H9 (cell line): ENCODE measurements around the gene C19orf73. TPM values are rescaled to one million over a fixed set of nuclear protein-coding genes. Genes with fewer than 3 reads are reported as not detected.

Experiments used
- DNase-seq: peaks from one replicate; pipeline ENCODE4 v3.0.0-alpha.2; 2017
- H2AFZ ChIP-seq: one replicate; pipeline ENCODE4 v1.6.1; 2013; ENCODE audit warnings: mild to moderate bottlenecking, low read length, control low read depth, moderate library complexity
- H2AK5ac ChIP-seq: 2 replicates; pipeline ENCODE4 v1.6.1; 2013; ENCODE audit warnings: low read length, control low read depth, mixed read lengths; ENCODE audit not compliant: insufficient read length
- H2BK120ac ChIP-seq: one replicate; pipeline ENCODE4 v1.6.1; 2013; ENCODE audit warnings: low read depth, mild to moderate bottlenecking, low read length, control low read depth, inconsistent platforms; ENCODE audit not compliant: poor library complexity, severe bottlenecking
- H2BK12ac ChIP-seq: 2 replicates; pipeline ENCODE4 v1.6.1; 2013; ENCODE audit warnings: low read length, control low read depth, mixed read lengths, low read depth; ENCODE audit not compliant: insufficient read length
- H2BK15ac ChIP-seq: 2 replicates; pipeline ENCODE4 v1.6.1; 2013; ENCODE audit warnings: low read depth, low read length, control low read depth
- H2BK20ac ChIP-seq: one replicate; pipeline ENCODE4 v1.6.1; 2013; ENCODE audit warnings: low read depth, mild to moderate bottlenecking, low read length, control low read depth, inconsistent platforms; ENCODE audit not compliant: poor library complexity, severe bottlenecking
- H2BK5ac ChIP-seq: 2 replicates; pipeline ENCODE4 v1.6.1; 2013; ENCODE audit warnings: low read length, control low read depth, mixed read lengths; ENCODE audit not compliant: insufficient read length
- H3K14ac ChIP-seq: 2 replicates; pipeline ENCODE4 v1.6.1; 2013; ENCODE audit warnings: low read length, control low read depth; ENCODE audit not compliant: insufficient read depth
- H3K18ac ChIP-seq: 2 replicates; pipeline ENCODE4 v1.6.1; 2013; ENCODE audit warnings: low read depth, mild to moderate bottlenecking, mixed read lengths, low read length, control low read depth; ENCODE audit not compliant: insufficient read length
- H3K23ac ChIP-seq: 2 replicates; pipeline ENCODE4 v1.6.1; 2013; ENCODE audit warnings: low read length, control low read depth, mixed read lengths, low read depth; ENCODE audit not compliant: insufficient read length
- H3K23me2 ChIP-seq: 2 replicates; pipeline ENCODE4 v1.6.1; 2013; ENCODE audit warnings: low read depth, mild to moderate bottlenecking, mixed read lengths, low read length, control low read depth; ENCODE audit not compliant: insufficient read length, poor library complexity, severe bottlenecking
- H3K27ac ChIP-seq: 2 replicates; pipeline ENCODE4 v1.5.1; 2013; ENCODE audit warnings: low read length, control low read depth, mixed read lengths, low read depth; ENCODE audit not compliant: insufficient read length
- H3K27me3 ChIP-seq: 2 replicates; pipeline ENCODE4 v1.6.1; 2013; ENCODE audit warnings: low read length, control low read depth, inconsistent platforms; ENCODE audit not compliant: insufficient read depth
- H3K4ac ChIP-seq: 2 replicates; pipeline ENCODE4 v1.6.1; 2013; ENCODE audit warnings: low read depth, mild to moderate bottlenecking, control low read depth, inconsistent platforms, low read length, moderate library complexity
- H3K4me1 ChIP-seq: 2 replicates; pipeline ENCODE4 v1.6.1; 2013; ENCODE audit warnings: low read length, control low read depth, inconsistent platforms; ENCODE audit not compliant: insufficient read depth
- H3K4me2 ChIP-seq: 2 replicates; pipeline ENCODE4 v1.6.1; 2013; ENCODE audit warnings: low read length, control low read depth, mixed read lengths; ENCODE audit not compliant: insufficient read length, insufficient read depth
- H3K56ac ChIP-seq: 2 replicates; pipeline ENCODE4 v1.6.1; 2013; ENCODE audit warnings: low read depth, mild to moderate bottlenecking, mixed read lengths, low read length, control low read depth; ENCODE audit not compliant: insufficient read length
- H3K79me1 ChIP-seq: 2 replicates; pipeline ENCODE4 v1.6.1; 2013; ENCODE audit warnings: low read depth, mild to moderate bottlenecking, moderate library complexity, low read length, control low read depth, inconsistent platforms; ENCODE audit not compliant: insufficient read depth, poor library complexity, severe bottlenecking
- H3K79me2 ChIP-seq: 2 replicates; pipeline ENCODE4 v1.6.1; 2013; ENCODE audit warnings: low read length, control low read depth, inconsistent platforms; ENCODE audit not compliant: insufficient read depth
- H3K9ac ChIP-seq: 2 replicates; pipeline ENCODE4 v1.6.1; 2013; ENCODE audit warnings: low read length, control low read depth, mixed read lengths; ENCODE audit not compliant: insufficient read length; ENCODE audit errors: extremely low read depth
- H3K9me3 ChIP-seq: one replicate; pipeline ENCODE4 v1.6.1; 2013; ENCODE audit warnings: low read depth, low read length, inconsistent platforms; ENCODE audit not compliant: control insufficient read depth
- H3T11ph ChIP-seq: one replicate; pipeline ENCODE4 v1.6.1; 2013; ENCODE audit warnings: mild to moderate bottlenecking, low read length, control low read depth, inconsistent platforms
- H4K20me1 ChIP-seq: one replicate; pipeline ENCODE4 v1.6.1; 2013; ENCODE audit not compliant: control insufficient read depth, insufficient read length, insufficient read depth
- H4K5ac ChIP-seq: 2 replicates; pipeline ENCODE4 v1.6.1; 2013; ENCODE audit warnings: low read depth, mild to moderate bottlenecking, mixed read lengths, low read length, control low read depth; ENCODE audit not compliant: insufficient read length
- H4K8ac ChIP-seq: replicated peaks from 2 replicates; pipeline ENCODE4 v1.6.1; 2013; ENCODE audit warnings: low read length, control low read depth, mixed read lengths, low read depth; ENCODE audit not compliant: insufficient read length
- H4K91ac ChIP-seq: 2 replicates; pipeline ENCODE4 v1.6.1; 2013; ENCODE audit warnings: low read depth, mild to moderate bottlenecking, moderate library complexity, mixed read lengths, low read length, control low read depth; ENCODE audit not compliant: insufficient read length
- H3K27ac Mint-ChIP-seq, 3 experiments: 2 replicates in 2 of 3; 3 replicates in 1 of 3; pipeline ENCODE4 v1.8.0; 2020 to 2021; ENCODE audit warnings: mixed read lengths in 3 of 3, mild to moderate bottlenecking in 1 of 3, moderate library complexity in 1 of 3
- H3K27me3 Mint-ChIP-seq: 2 replicates; pipeline ENCODE4 v1.8.0; 2021; ENCODE audit warnings: low read depth, mild to moderate bottlenecking, moderate library complexity, mixed read lengths
- H3K36me3 Mint-ChIP-seq, 3 experiments: 2 replicates in 2 of 3; 3 replicates in 1 of 3; pipeline ENCODE4 v1.8.0; 2020 to 2021; ENCODE audit warnings: low read depth in 3 of 3, mixed read lengths in 3 of 3; ENCODE audit not compliant: insufficient read depth in 1 of 3
- H3K4me1 Mint-ChIP-seq, 2 experiments: 2 replicates each; pipeline ENCODE4 v1.8.0; 2020; ENCODE audit warnings: mixed read lengths in 2 of 2
- H3K4me3 Mint-ChIP-seq, 2 experiments: 2 replicates in 1 of 2; 3 replicates in 1 of 2; pipeline ENCODE4 v1.8.0; 2020 to 2021; ENCODE audit warnings: mild to moderate bottlenecking in 2 of 2, mixed read lengths in 2 of 2, moderate library complexity in 1 of 2
- H3K9me3 Mint-ChIP-seq, 2 experiments: 2 replicates in 1 of 2; 3 replicates in 1 of 2; pipeline ENCODE4 v1.8.0; 2020; ENCODE audit warnings: mild to moderate bottlenecking in 2 of 2, mixed read lengths in 2 of 2, moderate library complexity in 1 of 2
- WGBS: extraction: QIAGEN DNeasy Blood & Tissue Kit; methylation state at CpG from one replicate; pipeline ENCODE4 v1.1.7; 2013; ENCODE audit warnings: missing lambda C conversion rate, low lambda C conversion rate, mixed read lengths; ENCODE audit not compliant: insufficient read length; ENCODE audit errors: extremely low coverage; 5-methylcytosine and 5-hydroxymethylcytosine counted together
- total RNA-seq: library from RNA; stranded (reverse); gene quantifications from 2 replicates; pipeline ENCODE4 v1.2.1, GENCODE V29; 2021
- TF ChIP-seq, protein P1 (sequence below): fragments of 200-600 bp; sonication (generic); conservative IDR thresholded peaks from 3 replicates; pipeline ENCODE4 v1.8.0; 2021; ENCODE audit warnings: antibody characterized with exemption, mild to moderate bottlenecking

The C19orf73 gene
- total RNA-seq, 1 experiment from 2014 or later = 1.1 TPM

- Mint-ChIP-seq H3K27ac (peak overlapping the region in 1 of 3 experiments; percentile 48; a peak in 1 of 7 replicates), H3K27me3 (peaks cover 1% of the 10 kb centered on the region; the same call in 1 of the 2 replicates), H3K36me3 (peaks cover 40 to 55% (median 46%) of the 10 kb centered on the region in 3 experiments), H3K9me3 (peaks cover 0 to 3% of the 10 kb centered on the region in 2 experiments; a peak in 1 of 5 replicates), H3K4me3 (peak overlapping the region; percentile 52 to 61; a peak in 3 of 5 replicates), H3K4me1 (peaks cover 23 to 48% of the 10 kb centered on the region in 2 experiments)
- H3K18ac ChIP-seq = no peak overlapping the region
- no peak overlapping the region for H2BK20ac ChIP-seq
- no peak overlapping the region for H3K27ac ChIP-seq
- no peak overlapping the region for H3K4ac ChIP-seq
- no peaks in the 10 kb centered on the region for H3K79me1 ChIP-seq
- H3K23me2 ChIP-seq = peaks cover 7% of the 10 kb centered on the region
- H3T11ph ChIP-seq = no peak overlapping the region
- no peaks in the 10 kb centered on the region for H4K20me1 ChIP-seq
- H2BK5ac ChIP-seq = no peak overlapping the region
- no peaks in the 10 kb centered on the region for H3K27me3 ChIP-seq
- no peak overlapping the region for H4K8ac ChIP-seq
- H3K4me1 ChIP-seq = peaks cover 4% of the 10 kb centered on the region; the same call in 1 of the 2 replicates
- H4K91ac ChIP-seq = no peak overlapping the region
- no peaks in the 10 kb centered on the region for H3K79me2 ChIP-seq
- peak; percentile 87 for DNase-seq
- no peak overlapping the region for H2BK12ac ChIP-seq
- no peak overlapping the region for H2BK120ac ChIP-seq
- H2BK15ac ChIP-seq = no peak overlapping the region
- H3K9ac ChIP-seq = no peak overlapping the region
- H3K56ac ChIP-seq = no peak overlapping the region
- TF ChIP-seq, protein P1, sequence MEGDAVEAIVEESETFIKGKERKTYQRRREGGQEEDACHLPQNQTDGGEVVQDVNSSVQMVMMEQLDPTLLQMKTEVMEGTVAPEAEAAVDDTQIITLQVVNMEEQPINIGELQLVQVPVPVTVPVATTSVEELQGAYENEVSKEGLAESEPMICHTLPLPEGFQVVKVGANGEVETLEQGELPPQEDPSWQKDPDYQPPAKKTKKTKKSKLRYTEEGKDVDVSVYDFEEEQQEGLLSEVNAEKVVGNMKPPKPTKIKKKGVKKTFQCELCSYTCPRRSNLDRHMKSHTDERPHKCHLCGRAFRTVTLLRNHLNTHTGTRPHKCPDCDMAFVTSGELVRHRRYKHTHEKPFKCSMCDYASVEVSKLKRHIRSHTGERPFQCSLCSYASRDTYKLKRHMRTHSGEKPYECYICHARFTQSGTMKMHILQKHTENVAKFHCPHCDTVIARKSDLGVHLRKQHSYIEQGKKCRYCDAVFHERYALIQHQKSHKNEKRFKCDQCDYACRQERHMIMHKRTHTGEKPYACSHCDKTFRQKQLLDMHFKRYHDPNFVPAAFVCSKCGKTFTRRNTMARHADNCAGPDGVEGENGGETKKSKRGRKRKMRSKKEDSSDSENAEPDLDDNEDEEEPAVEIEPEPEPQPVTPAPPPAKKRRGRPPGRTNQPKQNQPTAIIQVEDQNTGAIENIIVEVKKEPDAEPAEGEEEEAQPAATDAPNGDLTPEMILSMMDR = no peak
- no peak overlapping the region for H3K4me2 ChIP-seq
- no peak overlapping the region for H3K14ac ChIP-seq
- H3K9me3 ChIP-seq = no peaks in the 10 kb centered on the region
- H4K5ac ChIP-seq = no peak overlapping the region
- no CpG with 5 or more reads among the region's 49 CpGs for WGBS
- H2AK5ac ChIP-seq = no peak overlapping the region
- no peak overlapping the region for H3K23ac ChIP-seq
- H2AFZ ChIP-seq = no peak overlapping the region
These were observed 14.1 kb upstream of the C19orf73 start for GRCh38 chr19:49132974-49133609.
